ENCODE data around the gene VPS37B. TPM values are rescaled to one million over a fixed set of nuclear protein-coding genes. Genes with fewer than 3 reads are reported as not detected.

The VPS37B gene
- total and polyA plus RNA-seq, 10 of the 15 experiments (the other 5 are each of a cell fraction or from before 2014, with no cell fraction given) = 0.66 to 68.6 (median 39.6) TPM

GRCh38 chr12:122886851-122887818 lies 8.8 kb downstream of the VPS37B start:
- no peaks in the 10 kb centered on the region; the same call in 1 of the 2 replicates for H4K20me1 ChIP-seq (ENCODE audit: control insufficient read depth, insufficient read depth)
- in situ Hi-C loops (cut with MboI) (no loop called here), intact Hi-C loops (cut with micrococcal nuclease; ENCODE audit: unreplicated experiment) (loop anchor here (1.0 to 10.0 kb wide), 3 partner anchors 14 to 1888 kb away; no protein-coding TSS in a partner anchor)
- ChIA-PET SMC1A (ENCODE audit: uncharacterized antibody, unreplicated experiment) (interaction anchor here (1.4 to 7.6 kb wide), 7 partner anchors 10 to 48 kb away, joined by 4 to 64 read pairs (median 7); no protein-coding TSS in a partner anchor), CTCF (interaction anchor here (1.3 to 2.9 kb wide), 4 partner anchors 11 to 93 kb away, joined by 3 to 12 read pairs (median 8); no protein-coding TSS in a partner anchor), RAD21 (ENCODE audit: unreplicated experiment) (interaction anchor here (1.5 to 3.2 kb wide), 4 partner anchors 14 to 39 kb away, joined by 4 to 17 read pairs (median 8); no protein-coding TSS in a partner anchor), POLR2A (interaction anchor here (0.5 to 4.5 kb wide), 7 partner anchors 8 to 112 kb away, joined by 4 to 23 read pairs (median 14); no protein-coding TSS in a partner anchor)
- no peak overlapping the region for H2AFZ ChIP-seq (ENCODE audit: control insufficient read depth, low read depth, low read length)
- ATAC-seq (peak; percentile 70), DNase-seq (ENCODE audit: low read depth, low spot score) (peak; percentile 84), FAIRE-seq (peak; percentile 57)
- no peaks in the 10 kb centered on the region for H3K9me3 ChIP-seq (replicated peaks; ENCODE audit: control insufficient read depth, insufficient read depth, low read length)
- H3K36me3 ChIP-seq (ENCODE audit: control insufficient read depth in 2 of 2, insufficient read depth in 2 of 2, low read length in 1 of 2) = no peaks in the 10 kb centered on the region
- peaks cover 36% of the 10 kb centered on the region for H3K4me1 ChIP-seq (ENCODE audit: control insufficient read depth, insufficient read depth, low read length)
- no peaks in the 10 kb centered on the region for H3K27me3 ChIP-seq (replicated peaks in 1 of 2; ENCODE audit: control insufficient read depth in 2 of 2, insufficient read depth in 2 of 2, low read length in 1 of 2)
- BruUV-seq (replicated peaks) = TSS peak; percentile 19
- peak overlapping the region; percentile 71 for H3K27ac ChIP-seq (ENCODE audit: control insufficient read depth, insufficient read depth)
- 0 out of 2 replicates have a peak overlapping the region, but pooled peaks have one; percentile 4 for H3K9ac ChIP-seq (ENCODE audit: control insufficient read depth, insufficient read depth, low read length)
- peaks cover 63% of the 10 kb centered on the region for H3K79me2 ChIP-seq (ENCODE audit: control insufficient read depth, insufficient read depth, low read length)
- H3K4me2 ChIP-seq (ENCODE audit: control insufficient read depth, insufficient read depth) = peak overlapping the region; percentile 92
- H3K4me3 ChIP-seq = peak overlapping the region; percentile 51; the same call in 1 of the 2 replicates
- 83% methylated on average over 10 of the region's 10 CpGs for WGBS (ENCODE audit: insufficient coverage, insufficient replicate concordance, low lambda C conversion rate, missing lambda C conversion rate)
- TF ChIP-seq FOXK2 (IDR thresholded peaks at IDR 0.05) (no peak), ZNF274 (IDR thresholded peaks at IDR 0.05; ENCODE audit: insufficient read depth, insufficient read length) (no peak), RUNX3 (IDR thresholded peaks at IDR 0.05; ENCODE audit: low read length) (peak; percentile 100), CREM (IDR thresholded peaks at IDR 0.05; ENCODE audit: low read depth) (peak; percentile 91), MYB (IDR thresholded peaks at IDR 0.05; ENCODE audit: borderline replicate concordance, low read depth, low read length) (no peak), NBN (IDR thresholded peaks at IDR 0.05) (peak; percentile 44; the same call in 1 of the 2 replicates), FOXM1 (IDR thresholded peaks at IDR 0.05; ENCODE audit: low read depth, low read length) (peak; percentile 90; the same call in 1 of the 2 replicates), MTA2 (IDR thresholded peaks at IDR 0.05; ENCODE audit: low read depth) (peak; percentile 91), RFX5 (IDR thresholded peaks at IDR 0.05; ENCODE audit: low read depth, low read length) (no peak), ESRRA (IDR thresholded peaks at IDR 0.05; ENCODE audit: low read length) (no peak), BCL11A (IDR thresholded peaks at IDR 0.05; ENCODE audit: low read depth, low read length) (peak; percentile 79), DPF2 (IDR thresholded peaks at IDR 0.05) (peak; percentile 91), BMI1 (IDR thresholded peaks at IDR 0.05; ENCODE audit: borderline replicate concordance) (peak; percentile 60), CBFB (IDR thresholded peaks at IDR 0.05; ENCODE audit: low read depth) (peak; percentile 97), ZNF207 (IDR thresholded peaks at IDR 0.05; ENCODE audit: borderline replicate concordance) (no peak), ZNF24 (IDR thresholded peaks at IDR 0.05) (no peak), STAT1 (conservative IDR thresholded peaks at IDR 0.05) (no peak), NR2C1 (IDR thresholded peaks at IDR 0.05) (0 out of 2 replicates have a peak, but pooled peaks have one; percentile 25), EP300 (IDR thresholded peaks at IDR 0.05; ENCODE audit: borderline replicate concordance in 1 of 2, control insufficient read depth in 1 of 2, low read depth in 2 of 2, low read length in 2 of 2) (peak; percentile 70 to 86), JUNB (IDR thresholded peaks at IDR 0.05) (peak; percentile 84), SRF (IDR thresholded peaks at IDR 0.05; ENCODE audit: low read depth in 2 of 2, low read length in 2 of 2) (no peak), POU2F2 (IDR thresholded peaks at IDR 0.05; ENCODE audit: borderline replicate concordance, low read depth, low read length) (peak; percentile 64; the same call in 2 of the 3 replicates)
- TF ChIP-seq, protein P1, sequence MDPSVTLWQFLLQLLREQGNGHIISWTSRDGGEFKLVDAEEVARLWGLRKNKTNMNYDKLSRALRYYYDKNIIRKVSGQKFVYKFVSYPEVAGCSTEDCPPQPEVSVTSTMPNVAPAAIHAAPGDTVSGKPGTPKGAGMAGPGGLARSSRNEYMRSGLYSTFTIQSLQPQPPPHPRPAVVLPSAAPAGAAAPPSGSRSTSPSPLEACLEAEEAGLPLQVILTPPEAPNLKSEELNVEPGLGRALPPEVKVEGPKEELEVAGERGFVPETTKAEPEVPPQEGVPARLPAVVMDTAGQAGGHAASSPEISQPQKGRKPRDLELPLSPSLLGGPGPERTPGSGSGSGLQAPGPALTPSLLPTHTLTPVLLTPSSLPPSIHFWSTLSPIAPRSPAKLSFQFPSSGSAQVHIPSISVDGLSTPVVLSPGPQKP (IDR thresholded peaks at IDR 0.05; ENCODE audit: low read depth, low read length) = no peak

Measured in GM12878 (cell line).